ENCODE data around the gene RAB20.

DNA sequence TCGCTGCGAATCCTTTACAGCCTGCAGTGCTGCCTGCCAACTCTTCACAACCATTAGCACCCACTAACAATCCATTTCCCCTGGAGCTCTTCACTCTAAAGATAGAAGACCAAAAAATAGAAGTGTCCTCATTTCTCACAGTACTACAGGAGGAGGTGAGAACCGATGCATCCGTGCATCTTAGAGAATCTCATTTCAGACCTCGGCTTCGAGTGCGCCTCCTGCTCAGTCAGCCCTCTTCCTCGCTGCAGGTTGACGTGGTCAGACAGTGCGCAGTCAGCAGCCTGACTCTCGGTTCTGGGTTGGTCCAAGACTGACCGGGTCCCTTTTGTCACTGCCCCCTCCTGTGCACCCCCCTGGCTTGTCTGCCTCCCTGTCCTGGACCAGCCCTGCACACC is 85.3 kb downstream of the RAB20 start:
- no peak for TF ChIP-seq EZH2 (IDR thresholded peaks at IDR 0.05)
- TF ChIP-seq FOXP2 (optimal IDR thresholded peaks at IDR 0.05; ENCODE audit: control extremely low read depth, extremely low read length, insufficient read depth), result no peak
- no peak for TF ChIP-seq POLR2AphosphoS5 (IDR thresholded peaks at IDR 0.05; ENCODE audit: borderline replicate concordance, low read depth, low read length)
